Right atrium auricular region (tissue), 2 donors: ENCODE results near the gene RANBP17. TPM values are rescaled to one million over a fixed set of nuclear protein-coding genes. Genes with fewer than 3 reads are reported as not detected.
"Not testable (repeated sequence)": the region's sequence is repeated elsewhere in the genome, so short reads cannot be mapped to it uniquely, and the experiment has no call there.

Experiments
- DNase-seq: peaks from one replicate; pipeline ENCODE4 v3.0.0-alpha.2; 2019; ENCODE audit warnings: low spot score
- H3K27ac ChIP-seq, 2 donors: fragments of 200-600 bp; sonication (generic); 1 replicate in 1 of 2; 2 replicates in 1 of 2; pipeline ENCODE4 v1.5.1; 2016 to 2019
- H3K27me3 ChIP-seq, 2 donors: fragments of 200-600 bp; sonication (generic); one replicate each; pipeline versions ENCODE4 v1.5.1 to v1.6.0; 2017 to 2019
- H3K36me3 ChIP-seq: fragments of 200-600 bp; sonication (generic); one replicate; pipeline ENCODE4 v1.5.1; 2016
- H3K4me1 ChIP-seq, 2 donors: fragments of 200-600 bp; sonication (generic); one replicate each; pipeline versions ENCODE4 v1.5.1 to v1.6.0; 2017 to 2019
- H3K4me3 ChIP-seq, 2 donors: fragments of 200-600 bp; sonication (generic); 1 replicate in 1 of 2; 2 replicates in 1 of 2; pipeline ENCODE4 v1.5.1; 2017 to 2019; ENCODE audit warnings: mild to moderate bottlenecking in 1 of 2, moderate library complexity in 1 of 2
- H3K9me3 ChIP-seq, 2 donors: fragments of 200-600 bp; sonication (generic); one replicate each; pipeline ENCODE4 v1.5.1; 2019
- total RNA-seq, 2 donors: library from RNA; depleted of rRNA; stranded (reverse); fragments of >200 nt; gene quantifications; one replicate each; pipeline ENCODE4 v1.1.0, GENCODE V29; 2016
- TF ChIP-seq, protein P1 (sequence below), 2 donors: fragments of 200-600 bp; sonication (generic); IDR thresholded peaks; one replicate each; pipeline ENCODE4 v1.5.1; 2019; ENCODE audit warnings: antibody characterized with exemption in 2 of 2

Gene RANBP17
- total RNA-seq, 2 donors from 2014 or later = 1.4 to 3.6 TPM

DNA sequence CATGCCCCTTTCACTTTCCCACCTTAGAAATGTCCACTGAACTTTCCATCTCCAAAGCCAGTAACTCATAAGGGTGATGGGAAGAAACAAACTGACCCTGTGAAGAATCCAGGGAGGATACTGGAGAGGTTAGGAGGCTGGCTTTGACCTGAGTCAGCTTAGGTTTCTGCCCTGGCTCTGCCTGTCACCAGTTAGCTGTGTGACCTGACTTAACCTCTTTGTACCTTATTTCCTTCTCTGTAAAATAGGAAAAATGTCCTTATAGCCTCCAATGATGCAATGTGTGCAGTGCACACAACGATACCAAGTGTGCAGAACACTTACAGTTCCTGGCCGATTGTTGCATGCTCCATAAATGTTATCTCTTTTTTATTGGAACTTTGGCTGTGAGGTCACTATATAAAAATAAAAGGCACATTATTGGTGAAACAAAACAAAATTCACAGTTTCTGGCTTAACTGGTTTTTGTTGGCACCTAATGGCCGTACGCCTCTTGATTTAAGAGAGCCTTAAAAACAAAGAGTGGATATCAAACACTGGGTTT lies 40.5 kb upstream of the RANBP17 start:
- no peak overlapping the region for H3K27ac ChIP-seq
- no peak overlapping the region for H3K4me3 ChIP-seq
- H3K9me3 ChIP-seq = no peaks in the 10 kb centered on the region
- no peaks in the 10 kb centered on the region for H3K27me3 ChIP-seq
- no peak for DNase-seq
- no peaks in the 10 kb centered on the region for H3K4me1 ChIP-seq
- H3K36me3 ChIP-seq = no peaks in the 10 kb centered on the region
- TF ChIP-seq, protein P1, sequence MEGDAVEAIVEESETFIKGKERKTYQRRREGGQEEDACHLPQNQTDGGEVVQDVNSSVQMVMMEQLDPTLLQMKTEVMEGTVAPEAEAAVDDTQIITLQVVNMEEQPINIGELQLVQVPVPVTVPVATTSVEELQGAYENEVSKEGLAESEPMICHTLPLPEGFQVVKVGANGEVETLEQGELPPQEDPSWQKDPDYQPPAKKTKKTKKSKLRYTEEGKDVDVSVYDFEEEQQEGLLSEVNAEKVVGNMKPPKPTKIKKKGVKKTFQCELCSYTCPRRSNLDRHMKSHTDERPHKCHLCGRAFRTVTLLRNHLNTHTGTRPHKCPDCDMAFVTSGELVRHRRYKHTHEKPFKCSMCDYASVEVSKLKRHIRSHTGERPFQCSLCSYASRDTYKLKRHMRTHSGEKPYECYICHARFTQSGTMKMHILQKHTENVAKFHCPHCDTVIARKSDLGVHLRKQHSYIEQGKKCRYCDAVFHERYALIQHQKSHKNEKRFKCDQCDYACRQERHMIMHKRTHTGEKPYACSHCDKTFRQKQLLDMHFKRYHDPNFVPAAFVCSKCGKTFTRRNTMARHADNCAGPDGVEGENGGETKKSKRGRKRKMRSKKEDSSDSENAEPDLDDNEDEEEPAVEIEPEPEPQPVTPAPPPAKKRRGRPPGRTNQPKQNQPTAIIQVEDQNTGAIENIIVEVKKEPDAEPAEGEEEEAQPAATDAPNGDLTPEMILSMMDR (IDR thresholded peaks at IDR 0.05) = no peak

DNA sequence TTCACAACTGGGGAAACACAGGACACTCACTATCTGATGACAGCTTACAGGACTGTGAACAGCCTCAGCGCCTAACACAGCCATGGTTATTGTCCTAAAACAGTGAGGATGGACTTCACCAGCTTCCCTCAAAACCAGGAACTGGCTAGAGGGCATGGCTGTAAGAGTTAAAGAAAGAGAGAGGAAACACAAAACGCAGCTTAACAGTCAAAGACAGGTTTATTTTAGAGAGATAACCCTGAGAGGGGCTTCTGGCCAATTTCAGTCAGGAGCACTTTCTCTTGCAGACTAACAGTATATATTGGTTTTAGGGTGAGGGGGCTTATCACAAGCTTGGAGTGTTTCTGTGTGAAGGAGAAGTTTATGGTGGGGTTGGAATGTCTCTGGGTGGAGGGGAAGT lies 35.7 kb upstream of the RANBP17 start:
- Histone ChIP-seq H3K4me1 (no peaks in the 10 kb centered on the region), H3K27me3 (no peaks in the 10 kb centered on the region), H3K4me3 (no peak overlapping the region), H3K9me3 (no peaks in the 10 kb centered on the region), H3K27ac (no peak overlapping the region), H3K36me3 (no peaks in the 10 kb centered on the region)
- TF ChIP-seq, protein P1 (IDR thresholded peaks at IDR 0.05) = no peak
- DNase-seq = no peak

DNA sequence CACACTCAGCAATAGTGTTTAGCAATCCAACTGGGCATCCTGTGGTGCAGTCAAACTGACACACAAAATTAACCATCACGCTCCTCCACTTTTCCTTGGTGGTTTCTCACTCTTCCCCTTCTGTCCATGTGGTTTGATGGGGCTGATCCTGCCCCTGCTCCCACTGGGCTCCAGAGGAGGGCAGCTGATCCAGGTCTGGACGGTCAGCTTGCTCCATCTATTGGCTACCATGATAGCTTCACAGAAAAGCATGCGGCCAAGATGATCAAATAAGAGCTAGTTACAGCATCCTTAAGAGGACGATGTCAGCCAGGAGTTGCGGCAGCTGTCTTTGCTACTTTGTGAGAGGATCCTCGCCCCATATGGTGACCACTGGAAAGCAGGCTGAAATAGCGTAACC lies 29.6 kb upstream of the RANBP17 start:
- Histone ChIP-seq H3K27ac (no peak overlapping the region), H3K36me3 (no peaks in the 10 kb centered on the region)

DNA sequence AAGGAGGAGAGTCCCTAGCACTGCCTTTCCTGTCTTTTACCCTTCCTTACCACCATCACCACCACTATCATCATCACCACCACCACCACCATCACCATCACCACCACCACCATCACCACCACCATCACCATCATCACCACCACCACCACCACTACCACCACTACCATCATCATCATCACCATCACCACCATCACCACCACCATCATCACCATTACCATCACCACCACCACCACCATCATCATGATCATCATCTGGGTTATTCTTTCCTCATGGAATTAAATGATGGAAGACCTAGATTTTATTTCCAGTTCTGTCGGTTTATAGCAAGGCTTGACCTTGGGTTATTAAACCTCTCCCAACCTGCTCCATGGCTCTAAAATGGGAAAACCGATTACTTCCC lies 27.8 kb upstream of the RANBP17 start:
- H3K27me3 ChIP-seq, H3K9me3 ChIP-seq, DNase-seq, H3K27ac ChIP-seq, H3K4me3 ChIP-seq, H3K4me1 ChIP-seq, H3K36me3 ChIP-seq: not testable (repeated sequence)

More for the DNA sequence above, 29.6 kb upstream of the RANBP17 start:
- no peak for DNase-seq
- no peaks in the 10 kb centered on the region for H3K27me3 ChIP-seq
- no peaks in the 10 kb centered on the region for H3K4me1 ChIP-seq
- H3K9me3 ChIP-seq = no peaks in the 10 kb centered on the region
- TF ChIP-seq, protein P1 (IDR thresholded peaks at IDR 0.05) = no peak
- H3K4me3 ChIP-seq = no peak overlapping the region

DNA sequence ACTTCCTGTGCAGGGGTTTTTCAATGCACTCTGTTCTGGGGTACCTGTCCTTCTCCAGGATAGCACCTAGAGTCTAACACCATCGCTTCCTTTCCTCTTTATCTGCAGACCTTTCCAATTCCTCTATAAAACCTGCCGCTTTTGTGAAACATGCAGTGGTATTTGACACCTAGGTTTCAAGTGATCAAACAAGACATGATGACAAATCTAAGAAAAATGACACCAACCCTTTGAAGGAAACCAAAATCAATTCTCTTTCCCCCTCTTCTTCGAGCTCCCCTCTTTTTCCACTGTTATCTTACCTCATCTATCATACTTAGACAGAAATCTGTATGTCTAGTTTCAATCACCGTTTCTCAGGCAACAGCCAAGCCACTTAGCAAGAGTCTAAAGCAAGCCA lies 25.6 kb upstream of the RANBP17 start:
- Histone ChIP-seq H3K27me3 (no peaks in the 10 kb centered on the region), H3K36me3 (no peaks in the 10 kb centered on the region)
- DNase-seq = no peak

DNA sequence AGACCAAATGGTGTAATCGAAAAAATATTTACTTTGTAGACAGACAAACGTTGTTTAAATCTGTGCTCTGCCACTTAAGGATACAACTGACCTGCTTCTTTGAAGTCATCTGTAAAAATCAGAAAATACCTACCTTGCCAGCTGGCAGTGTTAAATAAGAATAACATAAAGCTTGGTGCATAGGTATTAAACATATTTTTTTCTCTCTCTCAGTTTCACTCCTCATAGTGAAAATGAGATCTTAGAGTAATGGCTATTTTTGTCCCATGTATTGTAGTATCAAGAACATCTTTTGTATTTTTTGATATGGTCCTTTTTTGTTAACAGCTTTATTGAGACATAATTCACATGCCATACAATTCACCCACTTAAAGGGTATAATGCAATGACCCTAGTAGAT lies 17.9 kb upstream of the RANBP17 start:
- H3K9me3 ChIP-seq = no peaks in the 10 kb centered on the region
- no peak overlapping the region for H3K27ac ChIP-seq
- no peak overlapping the region for H3K4me3 ChIP-seq
- DNase-seq = no peak
- no peaks in the 10 kb centered on the region for H3K36me3 ChIP-seq
- TF ChIP-seq, protein P1 (IDR thresholded peaks at IDR 0.05) = no peak
- no peaks in the 10 kb centered on the region for H3K27me3 ChIP-seq
- H3K4me1 ChIP-seq = no peaks in the 10 kb centered on the region

More for the DNA sequence above, 25.6 kb upstream of the RANBP17 start:
- no peaks in the 10 kb centered on the region for H3K4me1 ChIP-seq
- H3K27ac ChIP-seq = no peak overlapping the region
- no peak overlapping the region for H3K4me3 ChIP-seq
- TF ChIP-seq, protein P1 (IDR thresholded peaks at IDR 0.05) = no peak
- no peaks in the 10 kb centered on the region for H3K9me3 ChIP-seq
